ENCODE results near the gene RHOA. TPM values are rescaled to one million over a fixed set of nuclear protein-coding genes. Genes with fewer than 3 reads are reported as not detected.

The RHOA gene
- total and polyA plus RNA-seq, 2 of the 13 experiments (the other 11 are each of a cell fraction or from before 2014, with no cell fraction given): 131 to 177 TPM

- TF ChIP-seq ZNF318 (CRISPR knock-in tag; IDR thresholded peaks at IDR 0.05) (no peak), TFDP1 (CRISPR knock-in tag; IDR thresholded peaks at IDR 0.05; ENCODE audit: borderline replicate concordance) (peak; percentile 10; the same call in 1 of the 2 replicates), MBD4 (IDR thresholded peaks at IDR 0.05; ENCODE audit: borderline replicate concordance, low read length) (no peak), ZNF687 (CRISPR knock-in tag; IDR thresholded peaks at IDR 0.05) (peak; percentile 89), CREB3 (CRISPR knock-in tag; IDR thresholded peaks at IDR 0.05) (no peak), EZH2 (conservative IDR thresholded peaks at IDR 0.05; ENCODE audit: low read depth, low read length) (no peak), MEIS2 (CRISPR knock-in tag; IDR thresholded peaks at IDR 0.05) (peak; percentile 69; the same call in 1 of the 2 replicates), MTF2 (CRISPR knock-in tag; IDR thresholded peaks at IDR 0.05; ENCODE audit: borderline replicate concordance) (no peak), XBP1 (CRISPR knock-in tag; IDR thresholded peaks at IDR 0.05) (0 out of 2 replicates have a peak, but pooled peaks have one; percentile 32), NCOA5 (CRISPR knock-in tag; IDR thresholded peaks at IDR 0.05) (no peak), MLLT10 (CRISPR knock-in tag; IDR thresholded peaks at IDR 0.05) (no peak)
- TF ChIP-seq, protein P1, sequence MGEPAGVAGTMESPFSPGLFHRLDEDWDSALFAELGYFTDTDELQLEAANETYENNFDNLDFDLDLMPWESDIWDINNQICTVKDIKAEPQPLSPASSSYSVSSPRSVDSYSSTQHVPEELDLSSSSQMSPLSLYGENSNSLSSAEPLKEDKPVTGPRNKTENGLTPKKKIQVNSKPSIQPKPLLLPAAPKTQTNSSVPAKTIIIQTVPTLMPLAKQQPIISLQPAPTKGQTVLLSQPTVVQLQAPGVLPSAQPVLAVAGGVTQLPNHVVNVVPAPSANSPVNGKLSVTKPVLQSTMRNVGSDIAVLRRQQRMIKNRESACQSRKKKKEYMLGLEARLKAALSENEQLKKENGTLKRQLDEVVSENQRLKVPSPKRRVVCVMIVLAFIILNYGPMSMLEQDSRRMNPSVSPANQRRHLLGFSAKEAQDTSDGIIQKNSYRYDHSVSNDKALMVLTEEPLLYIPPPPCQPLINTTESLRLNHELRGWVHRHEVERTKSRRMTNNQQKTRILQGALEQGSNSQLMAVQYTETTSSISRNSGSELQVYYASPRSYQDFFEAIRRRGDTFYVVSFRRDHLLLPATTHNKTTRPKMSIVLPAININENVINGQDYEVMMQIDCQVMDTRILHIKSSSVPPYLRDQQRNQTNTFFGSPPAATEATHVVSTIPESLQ (CRISPR knock-in tag; conservative IDR thresholded peaks at IDR 0.05): 0 out of 2 replicates have a peak, but pooled peaks have one; percentile 48
Observed at GRCh38 chr3:49411968-49412631, at the start of gene RHOA, which contains the start of gene TCTA (continued).
